Smooth muscle cell (in vitro differentiated cells): ENCODE data around the gene NDUFV1. TPM values are rescaled to one million over a fixed set of nuclear protein-coding genes. Genes with fewer than 3 reads are reported as not detected.
"Not testable (repeated sequence)": the region's sequence is repeated elsewhere in the genome, so short reads cannot be mapped to it uniquely, and the experiment has no call there.

Experiments used
- DNase-seq: peaks from one replicate; lab custom pipeline; 2025; ENCODE audit not compliant: unreplicated experiment; lab: John Stamatoyannopoulos, UW
- H2AFZ ChIP-seq: fragments of 200-600 bp; sonication (generic); 2 replicates; pipeline ENCODE4 v1.6.0; 2016; ENCODE audit warnings: antibody characterized with exemption, low read depth, mild to moderate bottlenecking
- H3F3A ChIP-seq: fragments of 200-600 bp; sonication (generic); 2 replicates; pipeline ENCODE4 v1.6.0; 2017; ENCODE audit warnings: antibody characterized with exemption, low read depth
- H3K27ac ChIP-seq: fragments of 200-600 bp; sonication (generic); 2 replicates; pipeline ENCODE4 v1.5.1; 2016; ENCODE audit warnings: low read depth, mild to moderate bottlenecking
- H3K27me3 ChIP-seq: fragments of 200-600 bp; sonication (generic); 2 replicates; pipeline ENCODE4 v1.6.1; 2016; ENCODE audit warnings: low read depth, mild to moderate bottlenecking
- H3K36me3 ChIP-seq: fragments of 200-600 bp; sonication (generic); 2 replicates; pipeline ENCODE4 v1.5.1; 2016; ENCODE audit warnings: low read depth
- H3K4me1 ChIP-seq: fragments of 200-600 bp; sonication (generic); 2 replicates; pipeline ENCODE4 v1.5.1; 2016; ENCODE audit warnings: low read depth
- H3K4me2 ChIP-seq: fragments of 200-600 bp; sonication (generic); 2 replicates; pipeline ENCODE4 v1.6.0; 2016; ENCODE audit warnings: mild to moderate bottlenecking
- H3K4me3 ChIP-seq: fragments of 200-600 bp; sonication (generic); 2 replicates; pipeline ENCODE4 v1.5.1; 2016; ENCODE audit warnings: mild to moderate bottlenecking
- H3K79me2 ChIP-seq: fragments of 200-600 bp; sonication (generic); 2 replicates; pipeline ENCODE4 v1.6.0; 2016; ENCODE audit warnings: low read depth, mild to moderate bottlenecking
- H3K9ac ChIP-seq: fragments of 200-600 bp; sonication (generic); 2 replicates; pipeline ENCODE4 v1.6.0; 2016; ENCODE audit warnings: low read depth
- H3K9me3 ChIP-seq: fragments of 200-600 bp; sonication (generic); replicated peaks from 2 replicates; pipeline ENCODE4 v1.5.1; 2016; ENCODE audit warnings: low read depth
- H4K20me1 ChIP-seq: fragments of 200-600 bp; sonication (generic); 2 replicates; pipeline ENCODE4 v1.6.0; 2016; ENCODE audit warnings: low read depth
- WGBS: methylation state at CpG from one replicate; pipeline ENCODE4 v1.1.7; 2016; ENCODE audit warnings: low lambda C conversion rate; 5-methylcytosine and 5-hydroxymethylcytosine counted together
- polyA plus RNA-seq: library from polyadenylated mRNA; unstranded; fragments of >200 nt; fragmentation: Nextera tagmentation; extraction: Ambion mirVana; gene quantifications from 2 replicates; pipeline ENCODE4 v1.2.1, GENCODE V29; 2016
- total RNA-seq: library from RNA; depleted of rRNA; stranded (reverse); fragments of >200 nt; gene quantifications from 2 replicates; pipeline ENCODE4 v1.2.3, GENCODE V29; 2014
- TF ChIP-seq, protein P1 (sequence below): fragments of 200-600 bp; sonication (generic); IDR thresholded peaks from 2 replicates; pipeline ENCODE4 v1.5.1; 2017; ENCODE audit warnings: borderline replicate concordance, mild to moderate bottlenecking, antibody characterized with exemption; ENCODE audit not compliant: insufficient read depth, poor library complexity, severe bottlenecking

Gene NDUFV1
- total and polyA plus RNA-seq, 2 experiments from 2014 or later: 111 to 201 TPM

DNA sequence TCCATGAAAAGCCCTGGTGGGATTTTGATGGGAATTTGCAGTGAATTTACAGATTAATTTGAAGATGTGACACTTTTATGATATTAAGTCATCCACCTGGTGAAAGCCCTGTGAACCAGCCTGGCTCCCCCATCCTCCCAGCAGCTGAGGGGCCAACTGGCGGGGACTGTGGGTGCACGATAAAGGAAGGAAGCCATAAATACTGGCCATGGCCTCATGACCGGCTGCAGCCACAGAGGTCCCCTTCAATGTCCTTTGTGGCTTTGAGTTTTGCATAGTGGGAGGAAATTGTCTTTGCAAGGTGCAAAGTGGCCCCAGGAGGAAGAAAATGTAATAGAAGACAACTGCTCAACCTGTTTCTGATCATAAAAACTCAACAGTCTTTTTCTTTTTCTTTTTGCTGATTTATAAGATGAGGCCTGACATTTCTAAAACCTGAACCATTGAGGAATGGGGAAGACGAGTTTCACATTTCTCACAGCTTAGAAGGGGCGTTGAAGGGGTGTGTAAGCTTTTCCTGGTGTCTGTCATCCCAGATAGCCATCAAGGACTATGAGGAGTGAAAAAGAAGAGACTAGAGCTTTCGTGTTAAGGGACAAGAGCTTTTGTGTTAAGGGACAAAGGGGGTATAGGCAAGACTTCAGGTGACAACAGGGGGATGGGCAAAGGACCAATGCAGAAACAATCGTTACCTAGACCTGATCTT lies 6.3 kb upstream of the NDUFV1 start:
- DNase-seq: no peak
- Histone ChIP-seq H2AFZ (no peak overlapping the region), H3K4me3 (no peak overlapping the region), H3K9ac (no peak overlapping the region), H3K27ac (no peak overlapping the region), H3K27me3 (no peaks in the 10 kb centered on the region), H4K20me1 (no peaks in the 10 kb centered on the region), H3K79me2 (no peaks in the 10 kb centered on the region), H3K4me1 (peaks cover 13% of the 10 kb centered on the region), H3K4me2 (no peak overlapping the region), H3K9me3 (no peaks in the 10 kb centered on the region), H3K36me3 (no peaks in the 10 kb centered on the region), H3F3A (no peaks in the 10 kb centered on the region)
- TF ChIP-seq, protein P1, sequence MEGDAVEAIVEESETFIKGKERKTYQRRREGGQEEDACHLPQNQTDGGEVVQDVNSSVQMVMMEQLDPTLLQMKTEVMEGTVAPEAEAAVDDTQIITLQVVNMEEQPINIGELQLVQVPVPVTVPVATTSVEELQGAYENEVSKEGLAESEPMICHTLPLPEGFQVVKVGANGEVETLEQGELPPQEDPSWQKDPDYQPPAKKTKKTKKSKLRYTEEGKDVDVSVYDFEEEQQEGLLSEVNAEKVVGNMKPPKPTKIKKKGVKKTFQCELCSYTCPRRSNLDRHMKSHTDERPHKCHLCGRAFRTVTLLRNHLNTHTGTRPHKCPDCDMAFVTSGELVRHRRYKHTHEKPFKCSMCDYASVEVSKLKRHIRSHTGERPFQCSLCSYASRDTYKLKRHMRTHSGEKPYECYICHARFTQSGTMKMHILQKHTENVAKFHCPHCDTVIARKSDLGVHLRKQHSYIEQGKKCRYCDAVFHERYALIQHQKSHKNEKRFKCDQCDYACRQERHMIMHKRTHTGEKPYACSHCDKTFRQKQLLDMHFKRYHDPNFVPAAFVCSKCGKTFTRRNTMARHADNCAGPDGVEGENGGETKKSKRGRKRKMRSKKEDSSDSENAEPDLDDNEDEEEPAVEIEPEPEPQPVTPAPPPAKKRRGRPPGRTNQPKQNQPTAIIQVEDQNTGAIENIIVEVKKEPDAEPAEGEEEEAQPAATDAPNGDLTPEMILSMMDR: no peak
- WGBS: 89% methylated on average over 7 of the region's 7 CpGs

DNA sequence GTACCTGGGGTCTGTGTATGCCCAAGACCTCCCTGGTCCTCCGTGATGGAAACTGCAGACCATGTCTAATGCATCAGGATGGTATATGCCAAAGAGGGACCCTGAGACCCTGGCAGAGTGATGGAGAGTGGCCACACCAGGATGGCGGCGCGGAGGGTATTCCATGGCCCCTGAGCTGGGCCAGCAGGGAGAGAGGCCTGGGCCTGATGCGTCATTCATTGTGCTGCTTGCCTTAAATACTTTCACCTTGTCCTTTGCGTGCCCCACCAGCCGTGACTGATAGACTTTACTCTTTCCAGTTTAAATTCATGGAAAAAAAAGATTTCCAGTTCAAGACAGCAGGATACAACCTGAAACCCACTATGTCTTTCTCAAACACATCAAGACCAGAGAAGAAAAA lies 5.6 kb upstream of the NDUFV1 start:
- 96% methylated on average over 7 of the region's 7 CpGs for WGBS
- Histone ChIP-seq H3K27me3 (no peaks in the 10 kb centered on the region), H2AFZ (no peak overlapping the region), H3K36me3 (no peaks in the 10 kb centered on the region), H3K4me2 (no peak overlapping the region), H3K27ac (no peak overlapping the region), H4K20me1 (no peaks in the 10 kb centered on the region), H3K4me3 (no peak overlapping the region), H3F3A (no peaks in the 10 kb centered on the region), H3K9me3 (no peaks in the 10 kb centered on the region), H3K4me1 (peaks cover 15% of the 10 kb centered on the region), H3K9ac (no peak overlapping the region), H3K79me2 (no peaks in the 10 kb centered on the region)
- DNase-seq: no peak
- TF ChIP-seq, protein P1: no peak

DNA sequence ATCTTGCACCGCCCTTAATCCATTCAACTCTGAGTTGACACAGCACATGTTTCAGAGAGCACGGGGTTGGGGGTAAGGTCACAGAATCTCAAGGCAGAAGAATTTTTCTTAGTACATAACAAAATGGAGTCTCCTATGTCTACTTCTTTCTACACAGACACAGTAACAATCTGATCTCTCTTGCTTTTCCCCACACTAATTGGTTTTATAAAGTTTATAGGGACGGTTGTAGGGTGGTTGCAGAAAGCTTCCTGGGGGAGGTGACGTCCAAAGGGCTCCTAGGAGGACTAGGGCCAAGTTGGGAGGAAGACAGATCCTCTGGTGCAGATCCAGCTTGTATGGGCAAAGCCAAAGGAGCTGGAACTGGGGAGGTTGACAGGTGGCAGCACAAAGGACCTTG lies 2.6 kb upstream of the NDUFV1 start:
- peaks cover 18% of the 10 kb centered on the region for H3K4me1 ChIP-seq
- not testable (repeated sequence) for DNase-seq

DNA sequence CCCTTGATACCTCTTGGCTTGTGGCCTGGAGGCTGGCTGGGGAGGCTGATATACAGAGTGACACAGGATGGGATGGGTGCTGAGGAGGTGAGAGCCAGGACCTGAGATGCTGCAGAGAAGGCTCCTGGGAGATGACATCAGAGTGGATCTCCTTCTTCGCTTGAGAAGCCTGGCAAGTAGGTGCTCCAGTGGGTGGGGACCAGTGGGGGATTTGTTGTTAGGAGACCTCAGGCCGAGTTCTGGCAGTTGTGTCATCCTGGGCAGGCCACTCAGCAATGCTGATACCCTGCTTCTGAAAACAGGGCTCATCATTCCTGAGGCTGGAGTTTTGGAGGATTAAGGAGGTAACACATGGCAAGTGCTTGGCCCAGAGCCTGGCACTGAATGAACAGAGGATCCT lies 1.9 kb upstream of the NDUFV1 start:
- no peak overlapping the region for H3K4me2 ChIP-seq
- no peak overlapping the region for H3K4me3 ChIP-seq
- H3K9ac ChIP-seq: no peak overlapping the region
- H4K20me1 ChIP-seq: no peaks in the 10 kb centered on the region
- no peaks in the 10 kb centered on the region for H3K36me3 ChIP-seq
- 80% methylated on average over 2 of the region's 2 CpGs for WGBS
- peaks cover 16% of the 10 kb centered on the region for H3K79me2 ChIP-seq
- H3K27ac ChIP-seq: no peak overlapping the region
- no peaks in the 10 kb centered on the region for H3F3A ChIP-seq
- H3K27me3 ChIP-seq: no peaks in the 10 kb centered on the region
- DNase-seq: no peak
- H3K9me3 ChIP-seq: no peaks in the 10 kb centered on the region
- TF ChIP-seq, protein P1: no peak
- no peak overlapping the region for H2AFZ ChIP-seq
- H3K4me1 ChIP-seq: peaks cover 18% of the 10 kb centered on the region

More for the DNA sequence above, 2.6 kb upstream of the NDUFV1 start:
- H3K36me3 ChIP-seq, H3K9ac ChIP-seq, H3K4me2 ChIP-seq, H3K9me3 ChIP-seq, H2AFZ ChIP-seq, H3K27ac ChIP-seq, H3K27me3 ChIP-seq, H3F3A ChIP-seq, H4K20me1 ChIP-seq, H3K4me3 ChIP-seq: not testable (repeated sequence)
- H3K79me2 ChIP-seq: peaks cover 16% of the 10 kb centered on the region
- 55% methylated on average over 3 of the region's 4 CpGs for WGBS
